Chondrocyte (in vitro differentiated cells): Measurements from ENCODE around the gene TMEM200C. TPM values are rescaled to one million over a fixed set of nuclear protein-coding genes. Genes with fewer than 3 reads are reported as not detected.

ENCODE experiments used
- DNase-seq: peaks from one replicate; pipeline ENCODE4 v3.0.0; 2021; ENCODE audit warnings: mixed read lengths, low spot score
- H3K27ac Mint-ChIP-seq: one replicate; pipeline ENCODE4 v1.8.0; 2021; ENCODE audit warnings: mild to moderate bottlenecking, moderate library complexity, mixed read lengths; ENCODE audit not compliant: unreplicated experiment
- H3K27me3 Mint-ChIP-seq: 2 replicates; pipeline ENCODE4 v1.8.0; 2021; ENCODE audit warnings: low read depth, mixed read lengths
- H3K36me3 Mint-ChIP-seq: 2 replicates; pipeline ENCODE4 v1.8.0; 2021; ENCODE audit warnings: low read depth, mixed read lengths
- H3K4me1 Mint-ChIP-seq: 2 replicates; pipeline ENCODE4 v1.8.0; 2021; ENCODE audit warnings: low read depth, mild to moderate bottlenecking, mixed read lengths
- H3K4me3 Mint-ChIP-seq: one replicate; pipeline ENCODE4 v1.8.0; 2021; ENCODE audit warnings: mild to moderate bottlenecking, moderate library complexity, mixed read lengths; ENCODE audit not compliant: unreplicated experiment
- H3K9me3 Mint-ChIP-seq: 2 replicates; pipeline ENCODE4 v1.8.0; 2021; ENCODE audit warnings: low read depth, mixed read lengths
- total RNA-seq: library from RNA; stranded (reverse); gene quantifications from 3 replicates; pipeline ENCODE4 v1.2.1, GENCODE V29; 2021
- TF ChIP-seq, protein P1 (sequence below): fragments of 200-600 bp; sonication (generic); IDR thresholded peaks from 2 replicates; pipeline ENCODE4 v1.5.0; 2021; ENCODE audit warnings: antibody characterized with exemption, mild to moderate bottlenecking, moderate library complexity

TMEM200C gene
- total RNA-seq, 1 donor from 2014 or later = 5.8 TPM

DNA sequence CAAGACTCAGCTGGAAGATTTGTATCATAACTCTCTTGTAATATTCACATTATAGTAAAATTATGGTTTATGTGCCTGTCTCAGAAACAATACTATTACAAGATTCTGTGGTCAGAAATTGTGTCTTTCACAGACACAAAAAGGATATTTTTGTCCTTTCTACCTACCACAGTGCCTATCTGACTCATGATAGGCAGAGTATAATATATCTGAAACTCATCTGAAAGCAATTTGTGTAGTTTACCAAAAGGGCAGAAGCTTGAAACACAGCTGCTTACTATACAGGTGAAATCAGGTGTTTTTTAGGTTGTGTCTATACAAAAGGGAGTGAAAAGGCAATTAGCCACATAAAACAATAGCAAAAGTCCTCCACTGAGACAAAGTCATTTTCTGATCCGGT, 10.9 kb downstream of the TMEM200C start:
- TF ChIP-seq, protein P1, sequence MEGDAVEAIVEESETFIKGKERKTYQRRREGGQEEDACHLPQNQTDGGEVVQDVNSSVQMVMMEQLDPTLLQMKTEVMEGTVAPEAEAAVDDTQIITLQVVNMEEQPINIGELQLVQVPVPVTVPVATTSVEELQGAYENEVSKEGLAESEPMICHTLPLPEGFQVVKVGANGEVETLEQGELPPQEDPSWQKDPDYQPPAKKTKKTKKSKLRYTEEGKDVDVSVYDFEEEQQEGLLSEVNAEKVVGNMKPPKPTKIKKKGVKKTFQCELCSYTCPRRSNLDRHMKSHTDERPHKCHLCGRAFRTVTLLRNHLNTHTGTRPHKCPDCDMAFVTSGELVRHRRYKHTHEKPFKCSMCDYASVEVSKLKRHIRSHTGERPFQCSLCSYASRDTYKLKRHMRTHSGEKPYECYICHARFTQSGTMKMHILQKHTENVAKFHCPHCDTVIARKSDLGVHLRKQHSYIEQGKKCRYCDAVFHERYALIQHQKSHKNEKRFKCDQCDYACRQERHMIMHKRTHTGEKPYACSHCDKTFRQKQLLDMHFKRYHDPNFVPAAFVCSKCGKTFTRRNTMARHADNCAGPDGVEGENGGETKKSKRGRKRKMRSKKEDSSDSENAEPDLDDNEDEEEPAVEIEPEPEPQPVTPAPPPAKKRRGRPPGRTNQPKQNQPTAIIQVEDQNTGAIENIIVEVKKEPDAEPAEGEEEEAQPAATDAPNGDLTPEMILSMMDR = no peak
- Mint-ChIP-seq H3K27me3 (peaks cover 2% of the 10 kb centered on the region), H3K4me1 (no peaks in the 10 kb centered on the region), H3K4me3 (no peak overlapping the region), H3K27ac (no peak overlapping the region), H3K9me3 (no peaks in the 10 kb centered on the region), H3K36me3 (no peaks in the 10 kb centered on the region)
- DNase-seq = no peak

GRCh38 chr18:5879479-5879882, 15.8 kb downstream of the TMEM200C start:
- no peaks in the 10 kb centered on the region for H3K4me1 Mint-ChIP-seq
- no peaks in the 10 kb centered on the region for H3K9me3 Mint-ChIP-seq
- TF ChIP-seq, protein P1 = peak; percentile 93
- H3K27me3 Mint-ChIP-seq = peaks cover 26% of the 10 kb centered on the region
- no peak for DNase-seq
- H3K27ac Mint-ChIP-seq = no peak overlapping the region
- H3K4me3 Mint-ChIP-seq = no peak overlapping the region
- no peaks in the 10 kb centered on the region for H3K36me3 Mint-ChIP-seq

DNA sequence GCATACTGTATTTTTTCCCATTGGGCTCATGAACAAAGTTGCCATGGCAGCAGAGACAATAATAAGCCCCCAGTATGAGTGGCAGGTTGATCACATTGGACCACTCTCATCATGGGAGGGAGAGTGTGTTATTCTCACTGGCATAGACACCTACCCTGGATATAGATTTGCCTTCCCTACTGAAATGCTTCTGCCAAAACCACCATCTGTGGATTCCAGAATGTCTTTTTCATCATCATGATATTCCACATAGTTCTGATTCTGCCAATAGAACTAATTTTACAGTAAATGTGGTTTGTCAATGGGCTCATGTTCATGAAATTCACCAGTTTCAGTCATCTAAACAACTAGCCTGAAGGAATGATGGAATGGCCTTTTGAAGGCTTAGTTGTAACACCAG, 18.4 kb downstream of the TMEM200C start:
- Mint-ChIP-seq H3K27ac (no peak overlapping the region), H3K9me3 (no peaks in the 10 kb centered on the region), H3K4me3 (no peak overlapping the region), H3K27me3 (peaks cover 44% of the 10 kb centered on the region), H3K36me3 (no peaks in the 10 kb centered on the region), H3K4me1 (no peaks in the 10 kb centered on the region)
- TF ChIP-seq, protein P1 = no peak
- no peak for DNase-seq

DNA sequence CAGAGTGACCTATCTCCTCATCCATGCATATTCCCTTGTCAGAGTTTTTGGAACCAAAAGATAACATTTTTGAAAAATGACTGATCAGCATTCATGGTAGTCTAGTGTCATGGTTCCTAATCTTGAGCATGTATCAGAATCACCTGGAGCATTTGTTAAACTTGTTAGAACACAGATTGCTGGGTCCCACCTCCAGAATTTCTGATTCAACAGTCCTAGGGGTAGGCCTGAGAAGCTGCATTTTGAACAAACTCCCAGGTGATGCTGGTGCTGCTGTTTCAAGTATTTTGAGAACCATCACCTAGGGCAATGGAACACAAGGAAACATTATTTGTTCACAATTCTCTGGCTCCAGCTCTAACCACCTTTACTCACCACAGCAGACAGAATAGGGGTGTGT, 21.0 kb downstream of the TMEM200C start:
- Mint-ChIP-seq H3K27ac (no peak overlapping the region), H3K27me3 (peaks cover 46% of the 10 kb centered on the region), H3K4me3 (no peak overlapping the region), H3K36me3 (no peaks in the 10 kb centered on the region), H3K9me3 (no peaks in the 10 kb centered on the region), H3K4me1 (no peaks in the 10 kb centered on the region)
- DNase-seq = no peak
- TF ChIP-seq, protein P1 = no peak

DNA sequence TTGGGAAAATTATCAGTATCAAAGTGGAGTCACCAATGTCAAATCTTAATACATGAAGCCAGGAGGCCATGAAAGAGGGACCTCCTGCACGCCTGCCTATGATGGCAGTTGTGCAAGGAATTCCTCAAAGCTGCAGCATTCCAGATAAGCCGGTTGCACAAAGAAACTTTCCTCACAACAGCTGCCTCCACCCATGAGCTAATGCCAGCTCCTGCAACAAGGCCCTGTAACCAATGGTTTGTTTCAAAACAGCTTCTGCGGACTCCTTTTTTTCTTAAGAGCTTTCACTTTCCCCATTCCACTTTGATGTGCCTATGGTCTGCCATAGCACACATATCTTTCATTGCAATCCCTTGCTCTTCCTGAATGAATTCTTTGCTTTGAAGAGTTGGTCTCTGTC, 22.4 kb downstream of the TMEM200C start:
- DNase-seq = no peak
- Mint-ChIP-seq H3K36me3 (no peaks in the 10 kb centered on the region), H3K4me1 (no peaks in the 10 kb centered on the region), H3K9me3 (no peaks in the 10 kb centered on the region), H3K27me3 (peaks cover 42% of the 10 kb centered on the region), H3K4me3 (no peak overlapping the region), H3K27ac (no peak overlapping the region)
- TF ChIP-seq, protein P1 = no peak
